Measurements from ENCODE around the gene LIMS3.
"Not testable (repeated sequence)": the region's sequence is repeated elsewhere in the genome, so short reads cannot be mapped to it uniquely, and the experiment has no call there.

Gene LIMS3

DNA sequence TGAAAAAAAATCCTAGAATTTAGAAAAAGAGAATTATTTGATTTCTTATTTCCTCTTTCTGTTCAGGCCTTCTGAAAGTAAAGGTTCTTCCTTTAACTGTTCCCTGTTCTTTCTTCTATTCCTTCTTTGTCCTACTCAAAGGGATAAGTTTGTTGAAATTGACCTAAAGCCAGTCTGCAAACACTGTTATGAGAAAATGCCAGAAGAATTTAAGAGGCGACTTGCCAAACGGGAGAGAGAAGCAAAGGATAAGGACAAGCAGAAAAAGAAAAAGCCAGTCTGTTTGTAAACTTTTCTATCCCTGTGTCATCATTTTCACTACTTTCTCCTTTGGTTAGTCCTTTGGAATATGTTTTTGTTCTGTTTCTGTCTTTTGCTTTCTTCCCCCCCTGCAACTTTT is 26.0 kb downstream of the LIMS3 start:
- not testable (repeated sequence) for DNase-seq (ENCODE audit: low spot score)

DNA sequence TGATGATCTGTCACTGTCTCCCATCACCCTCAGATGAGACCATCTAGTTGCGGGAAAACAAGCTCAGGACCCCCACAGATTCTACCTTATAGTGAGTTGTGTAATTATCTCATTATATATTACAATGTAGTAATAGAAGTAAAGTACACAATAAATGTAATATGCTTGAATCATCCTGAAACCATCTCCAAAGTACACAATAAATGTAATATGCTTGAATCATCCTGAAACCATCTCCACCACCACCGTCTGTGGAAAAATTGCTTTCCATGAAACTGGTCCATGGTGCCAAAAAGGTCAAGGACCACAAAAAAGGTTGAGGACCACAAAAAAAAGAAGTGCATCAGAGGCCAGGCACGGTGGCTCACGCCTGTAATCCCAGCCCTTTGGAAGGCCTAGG is 29.3 kb downstream of the LIMS3 start:
- not testable (repeated sequence) for DNase-seq (ENCODE audit: low spot score)

DNA sequence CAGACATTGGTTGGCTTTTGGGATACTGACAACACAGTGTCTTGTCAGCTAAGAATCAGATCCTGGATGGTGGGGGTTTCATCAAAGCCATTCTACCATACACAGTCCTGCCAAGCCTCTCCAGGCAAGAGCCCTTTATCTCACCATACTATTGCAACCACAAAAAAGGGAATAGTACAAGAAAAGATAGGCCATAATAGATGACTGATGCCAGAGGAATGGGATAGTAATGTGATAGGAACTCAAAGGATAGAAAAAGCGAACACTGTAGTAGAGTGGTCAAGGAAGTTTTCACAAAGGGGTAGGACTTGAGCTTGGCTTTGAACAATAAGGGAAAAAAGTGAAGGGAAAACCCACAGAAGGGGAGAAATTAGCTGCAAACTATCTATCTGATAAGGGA is 30.7 kb downstream of the LIMS3 start:
- DNase-seq (ENCODE audit: low spot score): not testable (repeated sequence)

DNA sequence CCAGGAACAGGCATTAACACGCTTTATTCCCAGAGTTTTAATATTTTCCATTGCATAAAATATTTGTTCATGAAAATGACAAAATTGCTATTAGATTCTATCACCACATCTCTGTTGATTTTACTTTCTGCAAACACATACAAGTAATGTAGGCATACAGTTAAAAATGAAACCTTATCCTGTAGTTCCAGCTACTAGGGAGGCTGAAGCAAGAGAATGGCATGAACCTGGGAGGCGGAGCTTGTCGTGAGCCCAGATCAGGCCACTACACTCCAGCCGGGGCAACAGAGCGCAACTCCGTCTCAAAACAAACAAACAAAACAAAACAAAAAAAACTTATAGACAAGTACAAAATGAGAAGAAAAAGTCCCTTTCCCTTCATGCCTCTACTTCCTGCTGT is 38.0 kb downstream of the LIMS3 start:
- not testable (repeated sequence) for DNase-seq (ENCODE audit: low spot score)

DNA sequence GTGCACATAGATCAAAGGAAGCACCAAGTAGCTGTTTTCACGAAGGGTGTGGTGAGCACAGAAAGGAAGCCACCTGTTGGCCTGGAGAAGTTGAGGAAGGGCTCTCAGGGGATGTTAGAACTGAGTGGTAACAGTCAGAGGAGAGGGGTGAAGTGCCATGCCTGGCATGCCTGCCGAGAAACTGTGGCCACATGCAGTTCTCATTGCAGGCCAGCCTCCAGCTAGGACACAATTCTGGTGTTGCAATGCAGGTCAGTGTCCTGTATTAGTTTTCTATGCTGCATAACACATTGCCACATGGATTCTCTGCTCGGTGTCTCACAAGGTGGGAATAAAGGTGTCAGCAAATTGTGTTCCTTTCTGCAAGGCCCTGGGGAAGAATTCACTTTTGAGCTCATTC is 46.9 kb downstream of the LIMS3 start:
- not testable (repeated sequence) for DNase-seq (ENCODE audit: low spot score)

DNA sequence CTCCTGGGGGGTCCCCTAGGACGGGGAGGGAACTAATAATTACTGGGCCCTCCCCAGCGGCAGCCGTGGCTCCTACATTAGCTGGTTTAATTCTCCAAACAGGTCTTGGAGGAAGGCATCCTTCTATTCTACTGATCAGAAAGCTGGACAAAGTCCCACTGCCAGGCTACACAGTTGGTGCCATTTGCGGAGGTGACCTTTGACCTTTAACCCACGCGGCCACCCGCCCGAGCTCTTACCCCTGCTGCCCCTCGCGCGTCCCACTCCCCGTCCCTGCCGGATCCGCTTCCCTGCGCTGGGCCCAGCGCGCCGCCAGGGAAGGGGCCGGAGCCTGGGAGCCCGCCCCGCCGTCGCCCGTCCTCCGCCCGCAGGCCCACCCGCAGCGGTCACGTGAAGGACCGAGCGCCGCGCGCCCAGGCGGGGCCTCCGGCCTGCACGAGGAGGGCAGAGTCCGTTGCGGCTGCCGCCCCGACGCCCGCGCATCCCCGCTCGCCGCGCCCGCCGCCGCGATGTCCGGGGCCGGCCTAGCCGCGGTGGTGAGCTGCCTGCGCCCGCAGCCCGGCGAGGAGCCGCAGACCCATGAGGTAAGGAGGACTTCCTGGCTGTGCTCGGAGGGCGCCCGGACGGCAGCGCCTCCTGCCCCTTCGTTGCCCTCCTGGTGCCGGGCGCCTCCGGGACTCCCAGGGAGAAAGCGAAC is 48.9 kb downstream of the LIMS3 start:
- DNase-seq (ENCODE audit: low spot score): not testable (repeated sequence)

DNA sequence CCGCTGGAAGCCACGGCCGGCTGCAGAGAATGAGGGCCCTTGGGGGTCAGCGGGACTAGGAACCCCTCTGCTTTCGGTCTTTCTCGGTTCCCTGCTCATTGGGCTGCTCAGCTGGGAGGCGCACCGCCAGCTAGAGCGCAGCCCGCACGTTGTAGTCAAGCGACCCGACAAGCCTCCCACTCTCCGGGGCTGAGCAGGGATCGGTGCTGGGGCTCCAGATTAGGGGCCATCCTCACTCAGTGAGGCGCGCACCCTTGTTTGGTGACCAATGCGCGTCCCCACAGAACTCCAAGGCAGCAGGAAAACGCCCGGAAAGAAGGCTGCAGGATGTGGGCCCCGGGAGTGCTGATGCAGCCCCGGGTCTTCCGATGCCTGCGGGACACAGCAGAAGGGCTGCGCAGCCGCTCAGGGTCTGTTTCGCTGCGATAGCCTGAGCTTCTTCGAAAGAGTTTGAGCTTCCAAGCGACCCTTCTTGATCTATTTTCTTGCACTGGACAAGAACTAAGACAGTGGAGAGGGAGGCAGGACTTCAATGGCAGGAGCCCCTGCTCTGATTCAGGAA is 49.6 kb downstream of the LIMS3 start:
- not testable (repeated sequence) for DNase-seq (ENCODE audit: low spot score)

DNA sequence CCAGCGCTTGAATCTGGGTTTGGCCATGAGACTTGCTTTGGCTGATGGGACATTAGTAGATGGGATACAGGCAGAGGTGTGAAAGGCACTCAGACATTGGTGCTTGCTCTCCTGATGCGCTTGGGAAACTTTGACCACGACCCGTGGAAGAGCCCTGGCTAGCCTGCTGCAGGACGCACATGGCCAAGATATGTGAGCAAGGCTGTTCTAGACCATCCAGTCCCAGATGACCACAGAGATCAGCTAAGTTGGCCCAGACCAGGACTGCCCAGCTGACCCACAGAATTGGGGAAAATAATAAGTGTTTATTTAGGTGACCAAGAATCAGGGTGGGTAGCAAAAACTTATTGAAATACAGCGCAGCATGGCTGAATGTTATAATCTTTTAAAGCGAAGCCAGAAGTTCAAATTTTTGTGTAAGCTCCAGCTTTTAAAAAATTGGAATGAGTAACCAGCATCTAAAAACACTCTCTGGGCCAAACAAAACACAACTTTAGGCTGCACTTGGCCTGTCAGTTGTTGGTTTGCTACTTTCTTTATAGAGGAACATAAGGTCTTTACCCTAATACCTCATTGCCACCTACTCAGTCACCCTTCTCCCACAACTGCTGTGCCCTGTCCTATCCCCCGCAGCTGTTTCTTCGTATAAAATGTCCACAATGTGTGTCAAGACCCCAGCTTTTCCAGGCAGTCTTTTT is 51.8 kb downstream of the LIMS3 start:
- not testable (repeated sequence) for DNase-seq (ENCODE audit: low spot score)

DNA sequence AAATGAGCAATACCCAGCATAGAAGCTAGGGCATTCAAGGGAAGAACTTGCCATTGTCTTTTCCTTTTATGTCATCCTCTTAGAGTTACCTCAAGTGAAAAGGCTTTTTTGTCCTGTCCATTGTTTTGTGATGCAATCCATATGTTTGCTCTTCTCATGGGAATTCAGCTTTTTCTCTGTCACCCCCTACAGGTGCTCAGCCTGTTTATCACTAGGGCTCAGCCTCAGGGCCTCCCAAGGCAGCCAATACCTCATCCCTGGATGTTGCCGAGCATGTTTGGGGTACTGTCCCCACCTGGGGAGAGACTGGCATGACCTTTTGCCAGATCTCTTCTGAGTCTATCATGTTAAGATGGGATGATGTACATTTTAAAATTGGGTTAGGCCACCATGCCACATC is 65.5 kb downstream of the LIMS3 start:
- DNase-seq (ENCODE audit: low spot score): not testable (repeated sequence)

DNA sequence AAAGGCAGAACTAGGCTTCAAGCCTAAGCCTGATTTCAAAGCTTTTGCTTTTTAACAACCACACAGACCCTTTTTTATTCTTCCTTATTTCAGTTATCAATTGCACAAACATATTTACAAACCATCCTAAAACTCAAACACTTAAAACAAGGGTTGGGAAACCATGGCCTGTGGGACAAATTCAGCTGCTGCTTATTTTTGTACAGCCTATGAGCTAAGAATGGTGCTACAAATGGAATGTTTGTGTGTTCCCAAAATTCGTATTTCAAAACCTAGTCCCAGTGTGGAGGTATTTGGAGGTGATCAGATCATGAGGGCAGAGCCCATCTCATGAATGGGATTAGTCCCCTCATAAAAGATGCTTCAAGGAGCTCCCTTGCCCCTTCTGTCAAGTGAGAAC is 67.0 kb downstream of the LIMS3 start:
- not testable (repeated sequence) for DNase-seq (ENCODE audit: low spot score)

DNA sequence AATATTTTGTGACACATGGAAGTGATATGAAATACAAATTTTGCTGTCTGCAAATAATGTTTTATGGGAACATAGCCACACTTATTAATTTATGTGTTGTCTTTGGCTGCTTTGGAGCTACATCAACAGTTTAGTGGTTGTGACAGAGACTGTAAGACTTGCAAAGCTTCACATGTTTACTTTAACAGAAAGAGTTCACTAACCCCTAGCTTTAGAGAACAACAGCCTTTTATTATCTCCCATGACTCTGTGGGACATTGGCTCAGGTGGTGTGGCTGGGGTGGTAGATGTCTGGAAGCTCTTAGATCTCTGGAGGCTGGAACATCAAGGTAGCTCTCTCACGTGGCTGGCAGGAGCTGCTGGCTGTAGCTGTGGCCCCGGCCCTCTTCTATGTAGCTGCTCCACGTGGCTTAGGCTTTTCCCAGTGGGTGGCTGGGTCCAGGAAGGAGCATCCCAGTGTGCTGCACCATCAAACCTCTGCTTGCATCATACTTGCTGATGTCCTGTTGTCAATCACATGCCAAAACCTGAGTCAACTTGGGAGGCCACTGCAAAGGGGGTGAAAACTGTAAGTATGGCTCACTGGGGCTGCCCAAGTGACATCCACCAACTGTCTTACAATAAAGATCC is 67.7 kb downstream of the LIMS3 start:
- DNase-seq (ENCODE audit: low spot score): not testable (repeated sequence)

DNA sequence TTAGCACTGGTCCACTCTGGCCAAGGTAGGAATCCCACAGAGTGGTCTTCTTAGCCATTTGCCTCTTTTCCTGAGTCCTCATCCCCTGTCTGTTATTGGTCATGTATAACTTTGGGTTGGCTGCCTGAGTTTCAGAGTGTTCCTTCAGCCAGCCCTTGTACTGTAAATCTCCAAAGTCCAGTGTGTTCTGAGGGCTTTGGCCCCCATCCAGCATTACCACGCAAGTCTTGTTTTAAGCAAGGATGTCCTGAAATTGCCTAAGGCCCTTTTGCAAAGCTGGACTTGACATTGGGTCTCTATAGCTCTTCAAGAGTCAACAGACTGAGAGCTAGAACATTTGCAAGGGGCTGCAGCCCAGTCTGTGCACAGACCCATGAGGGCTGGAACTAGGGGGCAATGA is 68.4 kb downstream of the LIMS3 start:
- not testable (repeated sequence) for DNase-seq (ENCODE audit: low spot score)

DNA sequence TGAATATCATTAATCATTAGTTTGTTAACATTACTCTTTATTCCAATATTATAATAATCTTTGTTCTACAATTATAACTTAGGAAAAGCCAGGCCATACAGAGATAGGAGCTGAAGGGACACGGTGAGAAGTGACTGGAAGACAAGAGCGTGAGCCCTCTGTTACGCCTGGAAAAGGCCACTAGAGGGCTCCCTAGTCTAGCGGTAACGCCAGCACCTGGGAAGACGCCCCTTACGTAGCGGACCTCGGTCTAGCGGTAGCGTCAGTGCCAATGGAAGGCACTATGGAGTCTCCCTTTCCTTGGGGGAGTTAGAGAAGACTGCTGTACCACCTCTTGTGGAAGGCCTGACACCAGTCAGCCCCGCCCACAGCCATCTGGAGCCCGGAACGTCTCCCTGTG is 71.4 kb downstream of the LIMS3 start:
- DNase-seq (ENCODE audit: low spot score): not testable (repeated sequence)

DNA sequence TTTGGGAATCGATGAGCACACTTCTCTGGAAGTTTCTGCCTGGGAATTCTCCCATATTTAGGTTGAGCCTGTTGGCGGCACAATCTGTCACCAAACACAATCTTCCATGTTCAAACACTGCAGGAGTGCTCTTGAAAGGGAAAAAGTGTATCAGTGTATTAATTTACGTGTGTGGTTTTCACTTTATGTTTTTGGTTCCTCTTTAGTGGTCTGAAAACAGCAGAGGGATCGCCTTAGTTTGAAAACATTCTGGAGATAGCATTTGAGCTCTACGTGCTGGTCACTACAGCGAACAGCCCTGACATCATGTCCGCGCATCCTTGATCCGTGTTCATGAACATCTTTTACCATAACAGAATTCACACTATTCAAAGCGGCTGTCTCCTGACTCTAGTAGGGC is 73.2 kb downstream of the LIMS3 start:
- DNase-seq (ENCODE audit: low spot score): not testable (repeated sequence)
